Endodermal cell (in vitro differentiated cells): Measurements from ENCODE around the gene CERT1. TPM values are rescaled to one million over a fixed set of nuclear protein-coding genes. Genes with fewer than 3 reads are reported as not detected.
"Not testable (repeated sequence)": the region's sequence is repeated elsewhere in the genome, so short reads cannot be mapped to it uniquely, and the experiment has no call there.

Source experiments
- DNase-seq: peaks from one replicate; pipeline ENCODE4 v3.0.0-alpha.2; 2017
- H3K27ac ChIP-seq: 2 replicates; pipeline ENCODE4 v1.5.1; 2013; ENCODE audit warnings: mild to moderate bottlenecking, low read depth, low read length, moderate library complexity
- H3K27me3 ChIP-seq: 2 replicates; pipeline ENCODE4 v1.6.1; 2013; ENCODE audit warnings: mild to moderate bottlenecking, low read length, moderate library complexity; ENCODE audit not compliant: insufficient read depth, control insufficient read depth, poor library complexity, severe bottlenecking
- H3K36me3 ChIP-seq: 2 replicates; pipeline ENCODE4 v1.7.0; 2013; ENCODE audit warnings: mild to moderate bottlenecking, low read length, moderate library complexity; ENCODE audit not compliant: control insufficient read depth, insufficient read depth
- H3K4me1 ChIP-seq: one replicate; pipeline ENCODE4 v1.7.0; 2013; ENCODE audit warnings: low read length; ENCODE audit not compliant: control insufficient read depth, insufficient read depth
- H3K4me3 ChIP-seq: 2 replicates; pipeline ENCODE4 v1.5.1; 2013; ENCODE audit warnings: mild to moderate bottlenecking, low read length, moderate library complexity
- H3K9ac ChIP-seq: 2 replicates; pipeline ENCODE4 v1.6.1; 2013; ENCODE audit warnings: mild to moderate bottlenecking, low read length, moderate library complexity; ENCODE audit not compliant: poor library complexity, severe bottlenecking; ENCODE audit errors: extremely low read depth
- H3K9me3 ChIP-seq: 2 replicates; pipeline ENCODE4 v1.6.1; 2013; ENCODE audit warnings: mild to moderate bottlenecking, low read length, moderate library complexity; ENCODE audit not compliant: control insufficient read depth
- H3K27ac Mint-ChIP-seq: 2 replicates; pipeline ENCODE4 v1.8.0; 2020; ENCODE audit warnings: mixed read lengths
- H3K27me3 Mint-ChIP-seq: 2 replicates; pipeline ENCODE4 v1.8.0; 2021; ENCODE audit warnings: mild to moderate bottlenecking, mixed read lengths; ENCODE audit not compliant: insufficient read depth
- H3K36me3 Mint-ChIP-seq: 2 replicates; pipeline ENCODE4 v1.8.0; 2020; ENCODE audit warnings: low read depth, mixed read lengths
- H3K4me1 Mint-ChIP-seq: 2 replicates; pipeline ENCODE4 v1.8.0; 2020; ENCODE audit warnings: mixed read lengths
- H3K4me3 Mint-ChIP-seq: 2 replicates; pipeline ENCODE4 v1.8.0; 2020; ENCODE audit warnings: mild to moderate bottlenecking, moderate library complexity, mixed read lengths
- H3K9me3 Mint-ChIP-seq: 2 replicates; pipeline ENCODE4 v1.8.0; 2020; ENCODE audit warnings: mild to moderate bottlenecking, mixed read lengths
- WGBS, 2 experiments: methylation state at CpG; one replicate each; pipeline versions ENCODE4 v1.1.5 to v1.1.7; 2013; ENCODE audit warnings: missing lambda C conversion rate in 2 of 2, mixed read lengths in 1 of 2; ENCODE audit not compliant: insufficient coverage in 1 of 2, insufficient read length in 1 of 2; 5-methylcytosine and 5-hydroxymethylcytosine counted together
- total RNA-seq, 2 donors: library from RNA; stranded (reverse); fragmentation: NEBNext Ultra II Directional in 1 of 2; extraction: Animal tissue kit (Norgen Biotek cat#: 25700) in 1 of 2; gene quantifications; 2 replicates in 1 of 2; 3 replicates in 1 of 2; pipeline ENCODE4 v1.2.1, GENCODE V29; 2021
- TF ChIP-seq, protein P1 (sequence below): fragments of 200-600 bp; sonication (generic); conservative IDR thresholded peaks from 2 replicates; pipeline ENCODE4 v1.5.0; 2021; ENCODE audit warnings: antibody characterized with exemption, mild to moderate bottlenecking

The CERT1 gene
- total RNA-seq, 2 donors from 2014 or later = 51.0 to 73.5 TPM

DNA sequence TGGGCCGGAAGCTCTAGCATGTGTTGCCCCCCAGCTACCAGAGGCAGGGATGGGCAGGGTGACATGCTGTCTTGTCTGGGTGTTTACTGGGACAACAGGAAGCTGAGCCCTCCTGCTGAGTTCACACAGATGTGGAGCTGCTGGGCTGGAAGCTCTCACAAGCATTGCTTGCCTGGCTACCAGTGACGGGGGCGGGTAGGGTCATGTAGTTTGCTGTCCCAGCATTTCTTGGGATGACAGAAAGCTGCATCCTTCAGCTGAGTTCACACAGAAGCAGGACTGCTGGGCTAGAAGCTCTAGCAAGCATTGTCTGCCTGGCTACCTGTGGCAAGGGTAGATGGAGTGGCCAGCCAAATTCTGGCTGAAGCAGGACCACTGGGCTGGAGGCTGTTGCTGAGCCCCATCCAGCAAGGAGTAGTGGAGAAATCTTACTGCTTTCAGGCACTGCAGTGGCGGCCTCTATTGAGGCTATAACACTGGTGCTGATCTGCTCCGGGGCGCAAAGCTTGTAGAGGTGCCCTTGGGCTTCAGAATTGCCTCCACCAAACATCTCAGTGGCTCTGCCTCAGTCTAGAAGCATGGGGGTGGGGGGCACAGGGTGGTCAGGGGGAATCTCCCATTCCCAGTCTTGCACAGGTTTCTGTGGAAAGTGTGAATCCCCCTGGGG lies 25.4 kb upstream of the CERT1 start:
- H3K4me3 ChIP-seq = no peak overlapping the region
- H3K27ac Mint-ChIP-seq = peak overlapping the region; percentile 8
- peaks cover 8% of the 10 kb centered on the region for H3K4me1 ChIP-seq
- H3K9me3 ChIP-seq = peaks cover 32% of the 10 kb centered on the region
- no peaks in the 10 kb centered on the region for H3K36me3 ChIP-seq
- peak overlapping the region; percentile 17 for H3K27ac ChIP-seq
- peaks cover 27% of the 10 kb centered on the region for H3K36me3 Mint-ChIP-seq
- peaks cover 18% of the 10 kb centered on the region for H3K4me1 Mint-ChIP-seq
- no peak overlapping the region for H3K4me3 Mint-ChIP-seq
- peak; percentile 72 for DNase-seq
- H3K9ac ChIP-seq = no peak overlapping the region
- no peaks in the 10 kb centered on the region for H3K27me3 Mint-ChIP-seq
- peaks cover 21% of the 10 kb centered on the region for H3K9me3 Mint-ChIP-seq
- WGBS, 2 experiments = 91 to 93% methylated on average over 2 to 6 of the region's 6 CpGs
- TF ChIP-seq, protein P1, sequence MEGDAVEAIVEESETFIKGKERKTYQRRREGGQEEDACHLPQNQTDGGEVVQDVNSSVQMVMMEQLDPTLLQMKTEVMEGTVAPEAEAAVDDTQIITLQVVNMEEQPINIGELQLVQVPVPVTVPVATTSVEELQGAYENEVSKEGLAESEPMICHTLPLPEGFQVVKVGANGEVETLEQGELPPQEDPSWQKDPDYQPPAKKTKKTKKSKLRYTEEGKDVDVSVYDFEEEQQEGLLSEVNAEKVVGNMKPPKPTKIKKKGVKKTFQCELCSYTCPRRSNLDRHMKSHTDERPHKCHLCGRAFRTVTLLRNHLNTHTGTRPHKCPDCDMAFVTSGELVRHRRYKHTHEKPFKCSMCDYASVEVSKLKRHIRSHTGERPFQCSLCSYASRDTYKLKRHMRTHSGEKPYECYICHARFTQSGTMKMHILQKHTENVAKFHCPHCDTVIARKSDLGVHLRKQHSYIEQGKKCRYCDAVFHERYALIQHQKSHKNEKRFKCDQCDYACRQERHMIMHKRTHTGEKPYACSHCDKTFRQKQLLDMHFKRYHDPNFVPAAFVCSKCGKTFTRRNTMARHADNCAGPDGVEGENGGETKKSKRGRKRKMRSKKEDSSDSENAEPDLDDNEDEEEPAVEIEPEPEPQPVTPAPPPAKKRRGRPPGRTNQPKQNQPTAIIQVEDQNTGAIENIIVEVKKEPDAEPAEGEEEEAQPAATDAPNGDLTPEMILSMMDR = no peak
- H3K27me3 ChIP-seq = no peaks in the 10 kb centered on the region

DNA sequence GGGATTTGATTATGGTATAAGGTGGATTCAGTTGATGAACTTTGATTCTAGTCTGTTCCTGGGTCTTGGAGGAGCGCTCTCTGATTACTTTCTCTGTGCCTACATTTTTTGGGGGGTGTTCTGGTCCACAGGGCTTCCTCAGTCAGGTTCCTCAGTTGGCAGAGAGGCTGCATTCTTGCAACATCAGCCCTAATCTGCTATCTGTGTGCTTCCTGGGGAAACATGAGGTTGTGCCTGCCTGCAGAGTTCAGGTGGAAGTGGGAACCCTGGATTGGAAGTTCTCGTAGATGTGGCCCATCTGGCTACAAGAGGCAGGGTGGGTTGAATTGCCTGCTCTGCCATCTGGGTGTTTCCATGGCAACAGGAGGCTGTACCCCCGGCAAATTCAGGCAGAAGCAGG lies 24.7 kb upstream of the CERT1 start:
- peaks cover 24% of the 10 kb centered on the region for H3K9me3 Mint-ChIP-seq
- H3K4me1 Mint-ChIP-seq = peaks cover 18% of the 10 kb centered on the region
- WGBS, 2 experiments = 95 to 100% methylated on average over 2 to 3 of the region's 3 CpGs
- peaks cover 29% of the 10 kb centered on the region for H3K36me3 Mint-ChIP-seq
- no peak overlapping the region for H3K4me3 Mint-ChIP-seq
- no peaks in the 10 kb centered on the region for H3K36me3 ChIP-seq
- no peak overlapping the region for H3K4me3 ChIP-seq
- H3K27me3 ChIP-seq = no peaks in the 10 kb centered on the region
- no peak overlapping the region for H3K9ac ChIP-seq
- TF ChIP-seq, protein P1 = no peak
- H3K27ac ChIP-seq = no peak overlapping the region
- peaks cover 32% of the 10 kb centered on the region for H3K9me3 ChIP-seq
- peaks cover 8% of the 10 kb centered on the region for H3K4me1 ChIP-seq
- DNase-seq = no peak
- no peaks in the 10 kb centered on the region for H3K27me3 Mint-ChIP-seq
- no peak overlapping the region for H3K27ac Mint-ChIP-seq

DNA sequence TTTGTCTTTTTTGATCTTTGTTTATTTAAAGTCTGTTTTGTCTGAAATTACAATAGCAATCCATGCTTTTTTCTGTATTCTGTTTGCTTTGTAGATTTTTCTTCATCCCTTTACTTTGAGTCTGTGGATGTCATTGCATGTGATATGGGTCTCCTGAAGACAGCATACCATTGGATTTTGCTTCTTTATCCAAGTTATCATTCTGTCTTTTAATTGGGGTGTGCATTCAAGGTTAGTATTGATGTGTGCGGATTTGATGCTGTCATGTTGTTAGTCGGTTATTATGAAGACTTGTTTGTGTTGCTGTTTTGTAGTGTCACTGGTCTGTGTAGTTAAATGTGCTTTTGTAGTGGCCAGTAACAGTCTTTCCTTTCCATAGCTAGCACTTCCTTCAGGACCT lies 23.3 kb upstream of the CERT1 start:
- TF ChIP-seq, protein P1 = no peak
- Mint-ChIP-seq H3K4me1 (peaks cover 16% of the 10 kb centered on the region), H3K27ac (no peak overlapping the region), H3K36me3 (peaks cover 27% of the 10 kb centered on the region), H3K4me3 (no peak overlapping the region), H3K27me3 (no peaks in the 10 kb centered on the region), H3K9me3 (peaks cover 24% of the 10 kb centered on the region)
- 78% methylated on average over 2 of the region's 2 CpGs; no CpG with 5 or more reads in 1 of the 2 experiments for WGBS, 2 experiments
- H3K27me3 ChIP-seq = no peaks in the 10 kb centered on the region
- H3K9me3 ChIP-seq = peaks cover 32% of the 10 kb centered on the region
- H3K27ac ChIP-seq = no peak overlapping the region
- H3K4me3 ChIP-seq = no peak overlapping the region
- H3K4me1 ChIP-seq = peaks cover 8% of the 10 kb centered on the region
- H3K36me3 ChIP-seq = no peaks in the 10 kb centered on the region
- no peak overlapping the region for H3K9ac ChIP-seq
- DNase-seq = no peak

DNA sequence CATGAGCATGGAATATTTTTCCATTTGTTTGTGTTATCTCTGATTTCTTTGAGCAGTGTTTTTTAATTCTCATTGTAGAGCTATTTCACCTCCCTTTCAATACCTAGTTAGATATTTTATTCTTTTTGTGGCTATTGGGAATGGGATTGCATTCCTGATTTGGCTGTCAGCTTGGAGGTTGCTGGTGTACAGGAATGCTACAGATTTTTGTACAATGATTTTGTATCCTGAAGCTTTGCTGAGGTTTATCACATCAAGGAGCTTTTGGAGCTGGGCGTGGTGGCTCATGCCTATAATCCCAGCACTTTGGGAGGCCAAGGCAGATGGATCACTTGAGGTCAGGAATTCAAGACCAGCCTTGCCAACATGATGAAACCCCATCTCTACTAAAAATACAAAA lies 22.3 kb upstream of the CERT1 start:
- H3K27me3 Mint-ChIP-seq, H3K27ac ChIP-seq, DNase-seq, H3K4me3 ChIP-seq, H3K4me1 ChIP-seq, H3K9ac ChIP-seq, H3K4me3 Mint-ChIP-seq, H3K27me3 ChIP-seq, H3K27ac Mint-ChIP-seq, H3K36me3 ChIP-seq: not testable (repeated sequence)
- 80 to 91% methylated on average over 1 of the region's 1 CpG for WGBS, 2 experiments
- H3K36me3 Mint-ChIP-seq = peaks cover 27% of the 10 kb centered on the region
- peaks cover 16% of the 10 kb centered on the region for H3K4me1 Mint-ChIP-seq
- H3K9me3 Mint-ChIP-seq = peaks cover 24% of the 10 kb centered on the region
- H3K9me3 ChIP-seq = peaks cover 32% of the 10 kb centered on the region
